Iris pigment epithelial cell (primary cell): ENCODE measurements around the gene PHACTR1.

Experiments
- DNase-seq: peaks from one replicate; pipeline ENCODE4 v3.0.0-alpha.2; 2011; ENCODE audit warnings: low read depth

Gene PHACTR1

GRCh38 chr6:12803486-12803885 lies 86.9 kb downstream of the PHACTR1 start:
- no peak for DNase-seq

DNA sequence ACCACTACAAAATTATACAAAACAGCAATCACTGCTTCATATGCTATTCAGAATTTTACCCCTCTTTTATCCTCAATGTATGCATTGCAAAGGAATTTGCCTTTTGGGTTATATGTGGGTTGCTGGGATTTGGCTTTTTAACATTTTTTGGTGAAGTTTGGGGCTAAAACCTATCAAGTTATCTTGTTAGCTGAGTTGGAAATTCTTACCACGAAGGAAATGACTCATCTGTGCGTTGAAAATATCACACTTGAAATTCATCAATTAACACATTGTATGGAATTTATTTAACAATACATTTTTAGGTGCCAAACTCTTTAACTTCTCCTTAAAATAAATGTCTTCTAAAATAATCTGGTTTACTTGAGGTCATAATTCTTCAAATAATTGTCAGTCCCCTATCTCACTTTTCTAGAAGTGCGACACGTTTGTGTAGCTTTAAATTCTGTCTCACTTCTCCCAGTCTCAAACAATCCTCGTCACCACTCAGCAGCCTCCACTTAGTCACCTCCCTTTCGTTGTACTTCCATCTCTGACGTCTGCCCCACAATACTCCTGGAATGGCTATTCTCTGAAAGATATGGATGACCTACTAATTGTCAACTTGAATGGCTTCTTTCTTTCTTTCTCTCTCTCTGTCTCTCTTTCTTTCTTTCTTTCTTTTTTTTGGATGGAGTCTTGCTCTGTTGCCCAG lies 88.5 kb downstream of the PHACTR1 start:
- DNase-seq = peak; percentile 8

DNA sequence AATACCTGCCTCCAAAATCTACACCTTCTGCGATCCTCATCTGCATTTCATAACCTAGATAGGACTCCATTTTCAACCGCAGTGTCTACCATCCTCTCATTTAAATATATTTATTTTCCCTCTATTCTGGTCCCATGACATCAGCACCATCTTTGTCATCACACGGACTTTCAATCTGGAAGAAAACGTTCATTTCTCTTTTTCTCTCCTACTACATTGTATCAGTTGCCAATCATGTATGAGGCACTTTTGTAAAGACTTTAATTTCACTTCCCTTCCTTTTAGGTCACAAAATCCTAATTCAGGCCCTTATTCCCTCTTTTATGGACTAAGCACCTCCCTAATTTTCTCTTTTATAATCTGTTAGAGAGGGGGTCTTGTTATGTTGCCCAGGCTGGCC lies 89.6 kb downstream of the PHACTR1 start:
- DNase-seq = no peak

- DNase-seq = no peak
Measured at GRCh38 chr6:12806796-12807195, 90.2 kb downstream of the PHACTR1 start.

DNA sequence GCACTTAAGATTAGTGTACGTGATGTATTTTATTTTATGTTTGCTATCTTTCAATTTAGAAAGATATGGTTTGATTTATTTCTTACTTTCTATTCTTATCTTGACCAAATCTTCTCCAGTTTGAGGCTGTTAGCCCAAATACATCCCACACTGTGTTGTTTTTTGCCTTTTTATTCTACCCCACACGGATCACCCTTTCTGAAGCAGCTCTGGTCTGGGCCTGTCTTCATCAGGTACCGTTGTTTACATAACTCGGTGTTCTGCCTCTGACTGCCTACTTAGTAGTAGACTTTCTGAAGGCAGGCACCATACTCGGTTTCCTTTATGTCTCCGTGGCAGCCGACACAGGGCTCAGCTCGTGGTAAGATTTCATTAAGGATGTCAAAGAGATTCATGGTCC lies 95.0 kb downstream of the PHACTR1 start:
- no peak for DNase-seq

- peak; percentile 4 for DNase-seq
Measured at GRCh38 chr6:12813321-12813720, 96.8 kb downstream of the PHACTR1 start.

DNA sequence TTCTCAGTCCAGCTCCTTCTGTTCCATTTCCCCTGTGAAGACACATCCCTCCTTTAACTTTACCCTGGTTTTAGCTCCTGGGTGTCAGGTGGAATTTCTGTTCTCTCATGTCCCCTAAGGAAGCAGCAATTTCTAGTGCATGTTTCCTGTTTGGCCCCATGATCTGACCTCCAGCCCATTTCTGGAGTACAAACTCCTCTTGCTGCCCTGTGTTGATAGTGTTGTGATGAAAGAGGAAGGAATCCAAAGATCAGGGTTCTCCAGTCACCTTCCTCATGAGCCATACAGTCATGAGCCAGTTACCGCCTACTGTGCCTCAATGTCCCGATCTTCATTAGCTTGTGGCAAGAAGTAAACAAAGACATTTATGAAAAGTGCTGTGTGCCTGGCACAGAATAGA lies 97.4 kb downstream of the PHACTR1 start:
- no peak for DNase-seq

- DNase-seq = no peak
Measured at GRCh38 chr6:12815089-12815488, 98.5 kb downstream of the PHACTR1 start.

DNA sequence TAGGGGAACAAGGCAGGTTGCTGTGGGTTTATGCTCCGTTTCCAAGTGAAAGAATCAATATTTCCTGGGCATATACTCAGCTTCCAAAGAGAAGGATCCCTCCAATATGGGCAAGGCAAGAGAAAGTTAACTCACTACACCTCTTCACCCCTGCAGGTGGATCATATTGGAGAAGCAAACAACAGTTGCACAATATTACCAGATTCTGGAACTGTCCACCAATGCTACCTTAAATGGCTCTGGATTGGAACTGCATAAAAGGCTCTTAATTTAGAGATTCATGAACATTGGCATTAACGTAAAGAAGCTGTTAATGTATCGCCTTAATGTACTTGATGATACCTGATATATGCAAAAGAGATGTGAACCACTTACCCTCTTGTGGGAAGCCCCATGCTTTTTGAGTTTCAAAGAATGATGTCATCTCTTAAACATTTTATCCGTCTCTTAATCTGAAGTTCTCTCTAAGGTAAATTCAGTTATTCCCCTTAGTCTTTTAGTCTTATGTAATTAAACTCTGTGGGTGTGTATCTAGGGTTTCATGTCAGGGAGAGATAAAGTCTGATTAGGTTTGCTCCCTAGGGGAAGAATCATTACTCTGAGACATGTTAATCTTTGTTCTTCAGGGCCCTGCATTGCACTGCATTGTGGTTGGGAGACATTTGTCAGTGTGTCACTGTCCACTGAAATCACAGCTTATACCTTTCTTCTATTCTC lies 99.5 kb downstream of the PHACTR1 start:
- DNase-seq = no peak

- DNase-seq = no peak
Measured at GRCh38 chr6:12818324-12818723, 101.8 kb downstream of the PHACTR1 start.

DNA sequence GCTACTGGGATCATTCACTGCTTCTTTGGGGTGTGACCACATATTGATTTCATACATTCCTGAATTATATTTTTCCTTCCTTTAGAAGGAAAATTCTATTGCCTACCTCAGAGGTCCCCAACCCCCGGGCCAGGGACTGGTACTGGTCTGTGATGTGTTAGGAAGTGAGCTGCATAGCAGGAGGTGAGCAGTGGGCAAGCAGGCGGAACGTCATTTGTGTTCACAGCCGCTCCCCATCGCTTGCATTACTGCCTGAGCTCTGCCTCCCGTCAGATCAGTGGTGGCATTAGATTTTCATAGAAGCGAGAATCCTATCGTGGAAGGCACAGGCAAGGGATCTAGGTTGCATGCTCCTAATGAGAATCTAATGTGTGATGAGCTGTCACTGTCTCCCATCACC lies 107.3 kb downstream of the PHACTR1 start:
- no peak for DNase-seq

DNA sequence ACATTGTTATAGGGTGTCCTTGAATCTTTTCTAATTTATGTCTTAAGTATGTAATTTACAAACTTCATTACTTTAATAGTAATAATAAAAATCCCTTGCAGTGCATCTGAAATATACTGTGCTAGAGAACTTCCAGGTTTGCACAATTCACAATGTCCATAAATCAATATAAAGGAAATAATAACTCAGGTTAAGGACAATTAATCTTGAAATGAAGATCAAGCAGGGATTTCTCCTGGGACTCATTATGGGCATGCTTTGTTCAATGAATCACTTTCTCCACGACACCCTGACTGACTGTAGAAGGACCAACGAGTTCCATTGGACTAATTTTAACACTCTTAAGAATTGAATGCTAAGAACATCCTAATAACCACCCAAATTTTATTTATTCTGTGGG lies 110.0 kb downstream of the PHACTR1 start:
- DNase-seq = no peak

DNA sequence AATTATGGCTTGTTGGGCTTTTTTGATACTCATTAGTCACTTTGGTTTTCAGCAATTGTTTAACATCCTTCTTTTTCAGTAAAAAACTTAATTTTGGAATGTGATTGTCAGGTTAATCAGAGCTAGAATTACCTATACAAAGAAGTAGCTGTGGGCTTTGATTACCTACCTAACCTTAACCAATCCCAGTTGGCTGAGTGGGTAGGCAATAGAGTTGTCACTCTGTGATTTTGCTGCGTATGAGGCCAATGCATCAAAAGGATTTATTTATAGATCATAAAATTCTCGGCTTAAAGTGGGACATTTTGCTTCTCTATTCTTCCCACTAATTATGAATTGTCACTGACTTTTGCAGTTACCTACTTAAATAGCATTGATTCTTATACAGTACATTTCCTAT lies 111.4 kb downstream of the PHACTR1 start:
- no peak for DNase-seq

DNA sequence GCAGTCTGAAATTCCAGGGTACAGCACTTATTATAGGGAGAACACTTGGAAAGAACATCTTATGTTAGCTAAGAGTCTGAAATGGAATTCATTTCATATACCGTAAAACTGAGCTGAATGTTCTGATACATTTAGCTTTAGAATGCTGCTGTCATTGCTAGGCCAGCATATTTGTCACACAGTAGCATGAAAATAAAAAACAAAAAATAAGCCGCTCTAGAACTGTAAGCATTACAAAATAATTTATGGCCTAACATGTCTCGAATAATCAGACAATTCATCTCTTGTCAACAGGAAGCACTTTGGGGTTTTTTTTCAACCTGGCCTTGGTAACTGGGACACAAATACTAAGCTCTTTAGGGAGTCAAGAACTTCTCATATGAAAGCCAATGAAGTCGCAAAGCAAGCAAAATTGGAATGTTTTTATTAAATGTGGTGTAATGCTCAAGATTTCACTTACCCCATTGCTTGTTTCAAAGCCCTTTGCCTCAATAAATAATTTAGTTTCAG lies 115.7 kb downstream of the PHACTR1 start:
- DNase-seq = no peak

DNA sequence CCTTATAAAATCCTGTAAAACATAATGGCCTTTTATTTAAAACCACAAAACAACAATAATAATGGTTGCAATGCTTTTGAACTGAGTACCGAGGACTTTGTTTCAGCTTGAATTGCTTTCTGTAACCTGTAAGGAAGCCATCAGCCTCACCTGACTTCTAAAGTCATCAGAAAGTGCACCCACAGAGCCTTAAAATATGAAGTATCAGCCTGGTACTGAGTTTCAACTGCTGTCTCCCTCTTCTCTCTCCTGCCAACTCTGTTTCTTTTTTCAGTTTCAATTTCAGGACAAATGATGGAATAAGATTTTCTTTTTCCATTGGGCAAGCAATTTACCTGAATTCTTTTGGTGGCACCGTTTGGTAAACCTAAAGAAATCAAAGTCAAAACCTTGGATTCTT lies 119.4 kb downstream of the PHACTR1 start:
- no peak for DNase-seq

- DNase-seq = no peak
Measured at GRCh38 chr6:12841619-12842018, 125.1 kb downstream of the PHACTR1 start.

DNA sequence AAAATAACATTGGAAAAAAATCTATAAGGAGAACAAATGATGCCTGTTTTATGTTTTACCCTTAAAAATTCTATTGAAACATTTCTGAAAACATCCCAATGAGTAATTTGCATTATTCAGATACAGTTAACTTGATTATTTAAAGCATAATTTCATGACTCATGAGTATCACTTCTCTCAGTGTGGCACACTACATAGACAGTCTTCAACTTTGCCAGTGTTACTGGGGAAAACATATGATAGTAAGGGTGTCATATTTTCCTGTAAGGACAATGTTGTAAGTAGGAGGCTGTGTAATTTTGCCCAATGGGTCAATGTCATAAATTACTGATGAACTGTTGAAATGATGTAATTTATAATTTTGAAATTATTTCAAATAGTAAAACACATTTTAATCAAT lies 125.5 kb downstream of the PHACTR1 start:
- DNase-seq = no peak

- no peak for DNase-seq
Measured at GRCh38 chr6:12842658-12843057, 126.1 kb downstream of the PHACTR1 start.

DNA sequence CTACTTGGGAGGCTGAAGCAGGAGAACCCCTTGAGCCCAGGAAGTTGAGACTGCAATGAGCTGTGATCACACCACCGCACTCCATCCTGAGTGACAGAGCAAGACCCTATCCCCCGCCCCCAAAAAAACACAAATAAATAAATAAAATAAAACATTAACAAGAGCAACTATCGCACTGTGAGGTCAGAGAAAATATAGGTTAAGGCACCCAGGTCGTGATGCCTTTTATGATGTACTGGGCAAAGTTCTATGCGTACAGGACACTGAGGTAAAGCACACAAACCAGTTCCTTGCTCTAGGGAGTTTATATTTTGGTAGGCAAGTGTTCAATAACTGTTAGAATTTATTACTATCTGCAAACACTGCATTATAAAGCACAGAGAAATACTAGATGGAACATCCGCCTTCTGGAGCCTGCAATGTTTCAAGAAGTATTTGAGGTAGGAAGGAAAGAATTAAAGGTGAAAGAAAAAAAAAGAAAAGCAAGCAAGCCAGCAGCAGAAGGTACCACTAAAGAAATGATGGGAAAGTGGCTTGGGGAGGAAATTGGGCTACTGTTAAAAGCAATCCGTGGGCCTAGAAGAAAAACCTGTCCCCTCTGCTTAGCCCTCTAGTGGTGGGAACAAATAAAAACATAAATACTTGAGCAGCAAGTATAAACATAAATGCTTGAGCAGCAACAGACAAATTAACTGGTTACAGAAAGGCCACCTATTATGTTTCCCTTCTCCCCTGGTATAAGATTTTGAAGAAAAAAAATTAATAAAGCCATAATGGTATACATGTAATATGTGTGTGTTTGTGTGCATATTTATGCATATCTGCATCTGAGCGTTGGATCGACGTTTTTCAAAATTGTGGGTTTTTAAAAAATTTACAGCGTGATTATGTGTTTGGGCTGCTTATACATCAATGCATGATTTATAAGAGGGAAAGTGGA lies 128.0 kb downstream of the PHACTR1 start:
- DNase-seq = peak; percentile 17

DNA sequence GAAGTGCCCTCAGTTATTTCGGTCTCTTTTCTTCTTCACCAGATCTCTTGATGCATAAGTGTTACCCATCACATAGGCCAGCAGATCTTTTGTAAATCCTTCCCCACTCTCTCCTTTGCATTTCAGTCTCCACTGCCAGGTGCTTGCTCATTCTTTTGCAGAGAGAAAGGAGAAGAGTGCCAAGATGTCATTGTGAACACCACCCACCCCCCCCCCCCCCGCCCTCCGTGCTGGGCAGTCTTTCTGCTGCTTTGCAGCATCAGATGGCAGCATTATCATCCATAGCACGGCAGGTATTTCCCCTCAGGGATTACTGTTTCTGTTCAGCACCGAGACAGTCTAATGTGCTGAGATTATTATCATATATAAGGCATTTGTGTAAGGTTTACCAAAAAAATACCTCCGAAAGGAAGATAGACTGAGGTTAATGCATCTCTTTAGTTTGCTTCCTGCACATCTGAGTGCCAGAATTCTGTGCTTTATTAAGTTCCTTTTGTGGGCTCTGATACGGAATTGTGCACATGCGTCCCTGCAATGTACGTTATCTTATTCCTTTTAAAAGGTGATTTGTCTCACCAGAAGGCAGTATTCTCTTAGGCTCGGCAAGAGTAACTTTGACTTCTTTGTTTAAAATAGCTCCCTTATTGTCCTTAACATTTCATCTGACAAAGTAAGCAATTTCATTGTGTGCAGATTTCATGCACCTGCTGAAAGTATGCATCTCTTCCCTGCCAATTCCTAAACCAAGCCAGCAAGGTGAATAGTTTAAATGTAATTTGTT lies 128.8 kb downstream of the PHACTR1 start:
- DNase-seq = no peak

GRCh38 chr6:12848964-12849808 lies 132.6 kb downstream of the PHACTR1 start:
- DNase-seq = peak; percentile 25
